A549 (cell line): ENCODE data around the gene SRM. TPM values are rescaled to one million over a fixed set of nuclear protein-coding genes. Genes with fewer than 3 reads are reported as not detected.
A peak's percentile ranks its signal among the peaks of the same experiment; 100 is the strongest.
"Not testable (repeated sequence)": the region's sequence is repeated elsewhere in the genome, so short reads cannot be mapped to it uniquely, and the experiment has no call there.

Source experiments
- ATAC-seq, 2 experiments: fragments of 200-7000 bp in 1 of 2; fragments of >200 bp in 1 of 2; cut with Nextera tagmentation in 1 of 2; cut with Tn5 transposase in 1 of 2; 3 replicates each; pipeline versions ENCODE4 v1.8.0 to v1.9.1; 2018 to 2020; ENCODE audit warnings: mild to moderate bottlenecking in 1 of 2, moderate library complexity in 1 of 2
- CTCF ChIA-PET: fragments of 300-600 bp; sonication (Branson Sonifier 250); formaldehyde crosslinking; extraction: SDS; loops from one replicate; lab custom pipeline; 2021; ENCODE audit warnings: antibody characterized with exemption, inconsistent platforms; lab: Yijun Ruan, JAX
- POLR2A ChIA-PET: fragments of 350-600 bp; formaldehyde crosslinking; extraction: SDS; loops from one replicate; lab custom pipeline; 2021; ENCODE audit warnings: antibody characterized with exemption, inconsistent platforms; lab: Yijun Ruan, JAX
- DNase-seq, 2 experiments: peaks; one replicate each; pipeline versions ENCODE4 v3.0.0 to v3.0.0-alpha.2; 2011 to 2016; ENCODE audit warnings: low read depth in 1 of 2, low spot score in 1 of 2
- FAIRE-seq: peaks from 2 replicates; lab custom pipeline; 2011; peaks lifted over from hg19 to GRCh38; lab: Jason Lieb, UNC
- H3K27ac ChIP-seq, 2 experiments: fragments of >200 bp; sonication (Bioruptor Twin); formaldehyde crosslinking; 3 replicates each; pipeline ENCODE4 v1.5.1; 2016 to 2017
- H3K4me1 ChIP-seq: fragments of >200 bp; sonication (Bioruptor Twin); formaldehyde crosslinking; 3 replicates; pipeline ENCODE4 v1.6.1; 2016
- H3K4me2 ChIP-seq: fragments of >200 bp; sonication (Bioruptor Twin); formaldehyde crosslinking; 3 replicates; pipeline ENCODE4 v1.6.1; 2016
- H3K4me3 ChIP-seq: fragments of >200 bp; sonication (Bioruptor Twin); formaldehyde crosslinking; 3 replicates; pipeline ENCODE4 v1.5.1; 2016
- H3K9me3 ChIP-seq: fragments of >200 bp; sonication (Bioruptor Twin); formaldehyde crosslinking; 3 replicates; pipeline ENCODE4 v1.6.1; 2016
- ESRRA ChIP-seq: fragments of 150-350 bp; IDR thresholded peaks from 2 replicates; pipeline ENCODE4 v1.6.1; 2014; ENCODE audit warnings: mild to moderate bottlenecking, low read length, borderline replicate concordance
- FOSL2 ChIP-seq, 2 experiments: fragments of 450-650 bp in 1 of 2; fragments of >200 bp in 1 of 2; sonication (Bioruptor Twin) in 1 of 2; formaldehyde crosslinking; IDR thresholded peaks; 2 replicates each; pipeline versions ENCODE4 v1.5.0 to v1.6.1; 2016 to 2020; ENCODE audit warnings: mild to moderate bottlenecking in 1 of 2, moderate library complexity in 1 of 2
- FOXS1 ChIP-seq: fragments of 250-450 bp; sonication (Bioruptor Pico); IDR thresholded peaks from 2 replicates; pipeline ENCODE4 v1.5.0; 2020; ENCODE audit warnings: mild to moderate bottlenecking, moderate library complexity
- KDM1A ChIP-seq: fragments of 200-600 bp; sonication (generic); IDR thresholded peaks from 2 replicates; pipeline ENCODE4 v1.6.1; 2016; ENCODE audit warnings: low read depth, mild to moderate bottlenecking
- KDM5A ChIP-seq: fragments of 200-600 bp; sonication (generic); IDR thresholded peaks from 2 replicates; pipeline ENCODE4 v1.6.1; 2016; ENCODE audit warnings: antibody characterized with exemption, mild to moderate bottlenecking
- NFE2L2 ChIP-seq: fragments of 150-350 bp; conservative IDR thresholded peaks from 2 replicates; pipeline ENCODE4 v1.6.1; 2014; ENCODE audit warnings: low read length
- PBX3 ChIP-seq: IDR thresholded peaks from 2 replicates; pipeline ENCODE4 v1.6.1; 2012
- POLR2A ChIP-seq: IDR thresholded peaks from 2 replicates; pipeline ENCODE4 v1.6.1; 2012; ENCODE audit warnings: mild to moderate bottlenecking, low read length
- RARB ChIP-seq: fragments of 250-450 bp; sonication (Bioruptor Pico); IDR thresholded peaks from 2 replicates; pipeline ENCODE4 v1.8.0; 2021; ENCODE audit warnings: mild to moderate bottlenecking, moderate library complexity
- RFX5 ChIP-seq: fragments of 450-650 bp; IDR thresholded peaks from 2 replicates; pipeline ENCODE4 v1.7.1; 2014; ENCODE audit warnings: antibody characterized with exemption, mild to moderate bottlenecking, moderate library complexity
- USF2 ChIP-seq: fragments of 450-650 bp; IDR thresholded peaks from 2 replicates; pipeline ENCODE4 v1.6.1; 2014; ENCODE audit warnings: antibody characterized with exemption
- ZFP36 ChIP-seq: fragments of 450-650 bp; IDR thresholded peaks from 2 replicates; pipeline ENCODE4 v1.6.1; 2014; ENCODE audit warnings: borderline replicate concordance; ENCODE audit not compliant: partially characterized antibody
- WGBS: methylation state at CpG from one replicate; pipeline ENCODE4 v1.1.6; 2017; ENCODE audit errors: missing lambda C conversion rate; 5-methylcytosine and 5-hydroxymethylcytosine counted together
- polyA plus RNA-seq, 4 experiments: library from polyadenylated mRNA; depleted of rRNA in 3 of 4; stranded (reverse); fragments of >200 nt; fragmentation: RNase III in 1 of 4; extraction: RNeasy Plus Mini Kit Qiagen cat#74134 plus additional on column Dnase treatment in 1 of 4; gene quantifications; 2 replicates in 3 of 4; 3 replicates in 1 of 4; pipeline ENCODE4 v1.2.3, GENCODE V29; 2011 to 2017
- TF ChIP-seq, protein P1 (sequence below): fragments of 200-600 bp; sonication (generic); IDR thresholded peaks from 2 replicates; pipeline ENCODE4 v1.6.1; 2016; ENCODE audit warnings: antibody characterized with exemption, mild to moderate bottlenecking, moderate library complexity

The SRM gene
- polyA plus RNA-seq, 2 of the 4 experiments (the other 2 are of a cell fraction), result 30.8 to 87.8 TPM

DNA sequence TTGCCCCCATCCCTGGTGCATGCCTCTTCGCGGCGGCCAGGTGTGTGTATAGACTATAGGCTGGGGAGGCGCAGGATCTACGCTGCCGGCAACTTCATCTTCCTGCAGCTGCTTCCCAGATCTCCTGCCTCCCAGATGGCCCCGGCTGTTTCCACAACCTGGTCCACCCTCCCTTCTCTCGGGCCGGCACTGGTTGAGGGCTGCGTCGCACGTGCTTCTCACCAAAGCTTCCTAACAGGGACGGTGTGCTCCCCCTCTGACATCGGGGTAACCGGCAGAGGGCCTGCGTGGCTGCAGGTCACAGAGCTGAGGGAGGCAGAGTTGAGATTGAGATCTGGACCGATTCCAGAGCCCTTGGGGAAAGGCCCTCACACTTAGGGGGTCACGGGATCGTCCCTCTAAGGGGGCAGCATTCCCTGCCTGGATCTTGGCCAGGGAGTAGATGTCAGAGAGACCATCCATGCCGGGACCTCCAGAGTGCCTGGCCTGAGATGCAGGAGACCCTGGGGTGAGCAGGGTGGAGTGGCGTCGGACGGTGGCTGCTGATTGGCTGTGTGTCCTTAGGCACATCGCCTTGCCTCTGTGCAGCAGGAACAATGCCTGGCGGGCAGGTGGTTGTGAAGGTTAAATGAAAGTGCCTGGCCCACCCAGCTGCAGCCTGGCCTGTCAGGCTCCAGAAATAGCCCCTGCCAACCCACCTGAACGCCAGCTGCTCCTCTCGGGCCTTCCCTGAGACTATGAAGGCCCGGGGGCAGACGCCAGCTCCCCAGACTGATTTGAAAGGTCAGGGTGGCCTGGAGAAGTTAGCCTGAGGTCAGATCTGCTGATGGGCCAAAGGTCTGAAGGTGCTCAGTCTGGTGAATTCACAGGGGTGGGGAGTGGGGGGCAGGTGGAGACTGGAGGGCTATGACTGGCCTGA, 6.7 kb downstream of the SRM start:
- no peak overlapping the region for H3K27ac ChIP-seq
- no peak for TF ChIP-seq RFX5
- 0 out of 2 replicates have a peak, but pooled peaks have one; percentile 7 for TF ChIP-seq PBX3
- TF ChIP-seq, protein P1, sequence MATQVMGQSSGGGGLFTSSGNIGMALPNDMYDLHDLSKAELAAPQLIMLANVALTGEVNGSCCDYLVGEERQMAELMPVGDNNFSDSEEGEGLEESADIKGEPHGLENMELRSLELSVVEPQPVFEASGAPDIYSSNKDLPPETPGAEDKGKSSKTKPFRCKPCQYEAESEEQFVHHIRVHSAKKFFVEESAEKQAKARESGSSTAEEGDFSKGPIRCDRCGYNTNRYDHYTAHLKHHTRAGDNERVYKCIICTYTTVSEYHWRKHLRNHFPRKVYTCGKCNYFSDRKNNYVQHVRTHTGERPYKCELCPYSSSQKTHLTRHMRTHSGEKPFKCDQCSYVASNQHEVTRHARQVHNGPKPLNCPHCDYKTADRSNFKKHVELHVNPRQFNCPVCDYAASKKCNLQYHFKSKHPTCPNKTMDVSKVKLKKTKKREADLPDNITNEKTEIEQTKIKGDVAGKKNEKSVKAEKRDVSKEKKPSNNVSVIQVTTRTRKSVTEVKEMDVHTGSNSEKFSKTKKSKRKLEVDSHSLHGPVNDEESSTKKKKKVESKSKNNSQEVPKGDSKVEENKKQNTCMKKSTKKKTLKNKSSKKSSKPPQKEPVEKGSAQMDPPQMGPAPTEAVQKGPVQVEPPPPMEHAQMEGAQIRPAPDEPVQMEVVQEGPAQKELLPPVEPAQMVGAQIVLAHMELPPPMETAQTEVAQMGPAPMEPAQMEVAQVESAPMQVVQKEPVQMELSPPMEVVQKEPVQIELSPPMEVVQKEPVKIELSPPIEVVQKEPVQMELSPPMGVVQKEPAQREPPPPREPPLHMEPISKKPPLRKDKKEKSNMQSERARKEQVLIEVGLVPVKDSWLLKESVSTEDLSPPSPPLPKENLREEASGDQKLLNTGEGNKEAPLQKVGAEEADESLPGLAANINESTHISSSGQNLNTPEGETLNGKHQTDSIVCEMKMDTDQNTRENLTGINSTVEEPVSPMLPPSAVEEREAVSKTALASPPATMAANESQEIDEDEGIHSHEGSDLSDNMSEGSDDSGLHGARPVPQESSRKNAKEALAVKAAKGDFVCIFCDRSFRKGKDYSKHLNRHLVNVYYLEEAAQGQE, result no peak
- TF ChIP-seq, all 56 proteins: peak for 1
- FAIRE-seq (no peak), ATAC-seq (peak; percentile 31 to 32), DNase-seq (no peak)
- Histone ChIP-seq H3K4me1 (no peaks in the 10 kb centered on the region; the same call in 2 of the 3 replicates), H3K4me3 (no peak overlapping the region), H3K9me3 (no peaks in the 10 kb centered on the region), H3K4me2 (no peak overlapping the region)
- ChIA-PET POLR2A (no interaction called here), CTCF (interaction anchor here (2.6 kb wide), 1 partner anchor 16 kb away, joined by 11 read pairs; no protein-coding TSS in a partner anchor)
- 81% methylated on average over 22 of the region's 29 CpGs for WGBS

DNA sequence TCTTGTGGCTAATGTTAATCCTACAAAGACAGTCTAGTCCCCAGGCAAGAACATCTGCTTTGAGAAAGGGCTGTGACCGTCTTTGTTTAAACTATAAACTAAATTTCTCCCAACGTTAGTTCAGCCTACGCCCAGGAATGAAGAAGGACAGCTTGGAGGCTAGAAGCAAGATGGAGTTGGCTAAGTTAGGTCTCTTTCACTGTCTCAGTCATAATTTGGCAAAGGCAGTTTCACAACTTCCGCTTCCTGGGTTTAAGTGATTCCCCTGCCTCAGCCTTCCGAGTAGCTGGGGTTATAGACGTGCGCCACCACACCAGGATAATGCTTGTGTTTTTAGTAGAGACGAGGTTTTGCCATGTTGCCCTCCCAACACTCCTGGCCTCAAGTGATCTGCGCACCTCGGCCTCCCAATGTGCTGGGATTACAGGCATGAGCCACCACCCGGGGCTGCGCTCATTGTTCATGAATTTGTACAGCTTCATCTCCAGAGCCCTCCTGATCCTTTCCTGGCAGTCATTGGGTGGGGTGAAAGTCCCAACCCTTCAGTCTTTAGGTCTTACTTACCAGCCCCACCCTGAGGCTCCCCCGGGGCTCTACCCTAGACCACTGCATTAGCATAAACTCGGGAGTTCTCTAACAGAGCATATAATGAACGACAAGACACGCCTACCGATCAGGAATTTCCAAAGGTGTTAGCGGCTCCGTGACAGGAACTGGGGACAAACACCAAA, 7.9 kb downstream of the SRM start:
- 75% methylated on average over 19 of the region's 19 CpGs for WGBS
- no peaks in the 10 kb centered on the region for H3K4me1 ChIP-seq
- H3K9me3 ChIP-seq, result no peaks in the 10 kb centered on the region
- TF ChIP-seq POLR2A (no peak), FOXS1 (CRISPR knock-in tag) (no peak), ZFP36 (no peak), ESRRA (no peak), USF2 (no peak), KDM1A (no peak), FOSL2 (IDR thresholded peaks at IDR 0.05) (no peak), FOSL2 (CRISPR knock-in tag; IDR thresholded peaks at IDR 0.05) (no peak), RARB (CRISPR knock-in tag) (no peak), KDM5A (no peak), NFE2L2 (no peak)
- peak in 1 of 2 experiments; percentile 34; a peak in 3 of 6 replicates for ATAC-seq
- no peak for FAIRE-seq
- DNase-seq, result no peak
- no peak overlapping the region for H3K4me2 ChIP-seq
- POLR2A ChIA-PET, result interaction anchor here (0.6 kb wide), 1 partner anchor 627 kb away, joined by 7 read pairs; no protein-coding TSS in a partner anchor
- H3K4me3 ChIP-seq, result no peak overlapping the region
- CTCF ChIA-PET, result interaction anchor here (2.6 kb wide), 1 partner anchor 14 kb away, joined by 11 read pairs; no protein-coding TSS in a partner anchor
- no peak overlapping the region for H3K27ac ChIP-seq

GRCh38 chr1:11051121-11051520, 8.7 kb downstream of the SRM start:
- ATAC-seq, H3K9me3 ChIP-seq, H3K4me3 ChIP-seq, POLR2A ChIA-PET, FAIRE-seq, H3K4me1 ChIP-seq, H3K27ac ChIP-seq, DNase-seq, H3K4me2 ChIP-seq: not testable (repeated sequence)
- CTCF ChIA-PET, result interaction anchor here (2.6 kb wide), 1 partner anchor 14 kb away, joined by 11 read pairs; no protein-coding TSS in a partner anchor
- WGBS, result 91% methylated on average over 10 of the region's 10 CpGs
